ENCODE results near the gene TCF7L2.

Gene TCF7L2

GRCh38 chr10:112973805-112974204 lies 23.8 kb downstream of the TCF7L2 start:
- TF ChIP-seq, protein P1, sequence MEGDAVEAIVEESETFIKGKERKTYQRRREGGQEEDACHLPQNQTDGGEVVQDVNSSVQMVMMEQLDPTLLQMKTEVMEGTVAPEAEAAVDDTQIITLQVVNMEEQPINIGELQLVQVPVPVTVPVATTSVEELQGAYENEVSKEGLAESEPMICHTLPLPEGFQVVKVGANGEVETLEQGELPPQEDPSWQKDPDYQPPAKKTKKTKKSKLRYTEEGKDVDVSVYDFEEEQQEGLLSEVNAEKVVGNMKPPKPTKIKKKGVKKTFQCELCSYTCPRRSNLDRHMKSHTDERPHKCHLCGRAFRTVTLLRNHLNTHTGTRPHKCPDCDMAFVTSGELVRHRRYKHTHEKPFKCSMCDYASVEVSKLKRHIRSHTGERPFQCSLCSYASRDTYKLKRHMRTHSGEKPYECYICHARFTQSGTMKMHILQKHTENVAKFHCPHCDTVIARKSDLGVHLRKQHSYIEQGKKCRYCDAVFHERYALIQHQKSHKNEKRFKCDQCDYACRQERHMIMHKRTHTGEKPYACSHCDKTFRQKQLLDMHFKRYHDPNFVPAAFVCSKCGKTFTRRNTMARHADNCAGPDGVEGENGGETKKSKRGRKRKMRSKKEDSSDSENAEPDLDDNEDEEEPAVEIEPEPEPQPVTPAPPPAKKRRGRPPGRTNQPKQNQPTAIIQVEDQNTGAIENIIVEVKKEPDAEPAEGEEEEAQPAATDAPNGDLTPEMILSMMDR (IDR thresholded peaks at IDR 0.05) = no peak
- DNase-seq (ENCODE audit: low spot score) = no peak
- no peak overlapping the region for H3K27ac ChIP-seq
- no peak overlapping the region for H3K4me3 ChIP-seq

DNA sequence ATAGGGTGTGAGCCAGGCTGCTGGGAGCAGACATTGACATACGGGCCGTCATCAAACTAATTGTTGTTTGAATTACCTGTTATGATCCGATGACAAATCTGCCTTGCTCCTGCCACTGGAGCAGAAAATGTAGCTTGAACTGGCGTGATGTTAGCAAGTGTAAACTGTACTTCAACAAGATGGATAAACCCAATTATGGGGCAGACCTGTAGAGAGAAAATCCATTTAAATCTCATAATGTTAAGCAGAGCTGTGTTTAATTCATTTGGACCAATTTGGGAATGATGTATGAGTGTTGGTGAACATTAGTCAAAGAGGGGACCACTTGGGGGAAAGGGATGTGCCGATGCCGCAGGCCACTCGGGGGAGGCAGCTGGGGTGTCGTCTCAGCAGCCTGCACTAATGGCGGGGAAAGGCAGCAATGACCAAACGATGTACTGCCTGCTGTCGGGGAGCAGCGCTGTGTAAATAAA lies 27.4 kb downstream of the TCF7L2 start:
- TF ChIP-seq, protein P1 (IDR thresholded peaks at IDR 0.05) = no peak
- no peak overlapping the region for H3K27ac ChIP-seq
- no peak for DNase-seq (ENCODE audit: low spot score)
- H3K4me3 ChIP-seq = no peak overlapping the region

- H3K27ac ChIP-seq = no peak overlapping the region
- TF ChIP-seq, protein P1 (IDR thresholded peaks at IDR 0.05) = no peak
- H3K4me3 ChIP-seq = no peak overlapping the region
- DNase-seq (ENCODE audit: low spot score) = no peak
Observed at GRCh38 chr10:112979927-112980326, 29.9 kb downstream of the TCF7L2 start.

GRCh38 chr10:112980937-112981336 lies 30.9 kb downstream of the TCF7L2 start:
- Histone ChIP-seq H3K4me3 (no peak overlapping the region), H3K27ac (no peak overlapping the region)
- TF ChIP-seq, protein P1 (IDR thresholded peaks at IDR 0.05) = no peak
- no peak for DNase-seq (ENCODE audit: low spot score)

- Histone ChIP-seq H3K27ac (no peak overlapping the region), H3K4me3 (no peak overlapping the region)
- no peak for DNase-seq (ENCODE audit: low spot score)
- TF ChIP-seq, protein P1 (IDR thresholded peaks at IDR 0.05) = no peak
Observed at GRCh38 chr10:112981553-112981952, 31.5 kb downstream of the TCF7L2 start.

DNA sequence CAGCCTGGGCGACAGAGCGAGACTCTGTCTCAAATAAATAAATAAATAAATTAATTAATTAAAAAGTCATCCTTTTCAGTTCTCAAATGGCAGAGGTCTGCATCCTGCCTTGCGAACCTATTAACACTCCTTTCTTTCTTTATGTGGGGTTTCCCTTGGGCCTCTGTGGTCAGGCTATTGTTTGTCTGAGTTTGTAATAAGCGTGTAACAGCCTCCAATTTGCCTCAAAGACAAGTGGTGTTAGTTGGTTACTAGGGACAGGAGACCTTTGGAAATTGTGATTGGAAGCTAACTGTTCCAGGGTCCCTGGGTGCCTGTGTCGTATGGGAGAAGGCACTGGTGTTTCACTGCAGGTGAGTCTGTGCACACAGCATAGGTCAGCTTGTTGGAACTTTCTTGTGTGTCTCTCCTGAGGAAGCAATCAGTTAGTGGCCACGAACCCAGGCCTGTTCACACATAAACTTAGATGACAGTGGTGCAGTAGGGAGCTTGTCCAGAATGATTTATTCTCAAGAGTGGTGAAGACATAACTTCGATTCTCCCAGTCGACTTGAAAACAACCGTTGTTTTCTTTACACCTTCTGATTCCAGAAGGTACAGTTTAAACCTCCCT lies 33.5 kb downstream of the TCF7L2 start:
- no peak for DNase-seq (ENCODE audit: low spot score)
- H3K27ac ChIP-seq = no peak overlapping the region
- TF ChIP-seq, protein P1 (IDR thresholded peaks at IDR 0.05) = no peak
- H3K4me3 ChIP-seq = no peak overlapping the region

DNA sequence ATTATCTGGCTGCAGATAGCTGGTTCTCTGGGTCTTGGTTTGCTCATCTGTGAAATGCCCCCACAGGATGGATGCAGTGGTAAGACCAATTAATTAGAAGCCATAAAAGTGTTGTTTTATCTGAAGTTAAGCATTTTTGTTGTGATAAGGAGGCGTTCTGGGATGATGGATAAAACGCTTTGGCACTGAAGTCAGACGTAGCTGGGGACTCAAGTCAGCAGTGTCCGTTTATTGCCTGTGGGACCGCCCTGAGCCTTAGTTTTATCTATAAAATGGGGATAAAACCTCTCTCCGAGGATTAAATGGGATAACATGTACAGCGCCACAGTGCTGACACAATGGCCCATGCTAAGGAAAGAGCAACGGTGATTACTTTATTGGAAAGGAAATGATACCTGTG lies 34.7 kb downstream of the TCF7L2 start:
- H3K4me3 ChIP-seq = no peak overlapping the region
- no peak for DNase-seq (ENCODE audit: low spot score)
- no peak overlapping the region for H3K27ac ChIP-seq
- TF ChIP-seq, protein P1 (IDR thresholded peaks at IDR 0.05) = no peak
